Stimulated activated CD4-positive, alpha-beta T cell treated with anti-CD3 and anti-CD28 coated beads, Interleukin-15, amount 100 ng/mL, for 24 hours (primary cell): ENCODE results near the gene OPRM1.

Experiments used
- DNase-seq: peaks from one replicate; pipeline ENCODE4 v3.0.0-alpha.2; 2020

Gene OPRM1

DNA sequence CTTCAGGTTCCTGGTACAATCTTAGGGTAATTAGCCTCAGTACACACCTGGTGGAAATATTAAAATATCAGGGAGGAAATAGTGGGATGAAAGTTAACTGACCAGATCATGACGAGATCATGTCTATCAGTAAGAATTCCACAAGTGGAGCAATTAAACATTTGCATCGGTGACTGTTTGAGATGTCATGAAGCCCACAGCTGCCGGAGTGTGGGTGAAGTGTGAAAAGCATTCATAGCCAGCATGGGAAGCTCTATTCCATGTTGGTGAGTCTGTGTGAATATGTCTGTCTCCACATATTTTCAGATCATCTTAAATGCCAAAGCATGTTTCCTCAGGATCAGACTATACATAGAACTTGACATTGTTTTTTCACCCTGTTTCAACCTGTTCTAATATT, 174.7 kb downstream of the OPRM1 start:
- no peak for DNase-seq

DNA sequence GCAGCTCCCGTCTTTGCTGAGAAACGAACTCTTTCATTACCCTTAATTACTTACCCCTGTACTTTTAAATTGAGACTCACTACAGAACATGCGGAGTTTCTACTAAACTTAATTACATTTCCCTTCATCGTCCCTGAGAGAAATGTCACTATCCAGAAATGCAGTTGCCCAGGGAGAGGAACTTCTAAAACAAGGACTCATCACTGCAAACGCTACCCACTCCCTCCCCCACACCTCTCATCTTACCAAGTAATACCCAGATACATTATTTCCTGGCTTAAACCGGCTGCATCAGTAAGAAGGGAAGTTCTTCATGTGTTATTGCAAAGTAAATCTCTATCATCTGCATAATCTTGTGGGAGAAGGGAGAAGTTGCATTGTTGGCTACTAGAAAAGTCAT, 179.3 kb downstream of the OPRM1 start:
- peak; percentile 39 for DNase-seq

DNA sequence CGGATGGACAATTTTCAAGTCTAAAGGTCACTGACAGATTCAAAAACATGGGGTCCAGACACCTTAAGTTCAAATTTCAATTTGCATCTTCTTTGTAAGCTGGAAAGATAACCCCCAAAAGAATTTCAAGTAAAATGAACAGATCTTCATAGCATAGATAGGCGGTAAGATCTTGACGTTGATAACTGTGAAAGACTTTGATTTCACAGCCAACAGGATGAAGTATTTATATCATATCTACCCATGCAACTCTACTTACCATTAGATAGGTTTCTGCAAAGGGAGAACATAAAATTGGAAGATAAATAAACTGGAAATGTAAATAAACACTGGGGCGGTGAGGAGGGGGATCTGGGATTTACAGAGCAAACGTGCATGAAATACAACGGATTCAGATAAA, 179.7 kb downstream of the OPRM1 start:
- DNase-seq, result no peak

DNA sequence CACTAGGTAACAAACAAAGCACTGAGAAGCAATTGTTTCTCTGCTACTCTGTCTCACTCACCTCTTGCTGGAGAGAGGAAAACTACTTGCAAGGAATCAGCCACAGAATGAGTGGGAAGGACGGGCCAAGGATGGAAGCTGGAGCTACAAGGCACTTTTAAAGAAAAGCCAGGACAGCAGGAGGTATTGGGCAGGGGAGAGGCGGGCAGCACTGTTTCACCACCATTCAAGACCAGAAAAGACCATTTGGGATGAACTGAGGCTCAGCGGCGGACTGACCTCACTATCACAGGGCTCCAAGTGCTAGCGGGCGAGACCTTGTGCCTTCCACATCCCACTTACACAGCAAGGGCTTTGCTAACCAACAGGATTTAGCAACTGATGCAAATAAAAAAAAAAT, 180.2 kb downstream of the OPRM1 start:
- no peak for DNase-seq

DNA sequence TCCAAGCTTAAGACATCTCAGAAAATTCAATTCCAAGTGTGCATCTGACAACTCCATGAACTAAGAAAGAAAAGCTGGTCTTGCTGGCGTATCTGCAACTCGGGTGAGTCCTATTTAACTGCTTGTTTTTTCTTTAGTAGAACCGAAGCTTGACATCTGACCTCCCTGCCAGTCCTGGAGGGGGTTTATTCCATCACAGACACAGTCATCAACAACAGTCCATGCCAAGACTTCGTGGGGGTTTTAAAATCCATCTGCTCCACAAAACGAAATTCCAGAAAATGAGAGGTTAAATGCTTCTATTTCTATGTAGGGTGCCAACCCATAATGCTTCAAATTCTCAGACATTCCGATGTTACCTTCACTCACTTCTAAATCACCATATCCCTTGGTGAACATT, 183.7 kb downstream of the OPRM1 start:
- no peak for DNase-seq

DNA sequence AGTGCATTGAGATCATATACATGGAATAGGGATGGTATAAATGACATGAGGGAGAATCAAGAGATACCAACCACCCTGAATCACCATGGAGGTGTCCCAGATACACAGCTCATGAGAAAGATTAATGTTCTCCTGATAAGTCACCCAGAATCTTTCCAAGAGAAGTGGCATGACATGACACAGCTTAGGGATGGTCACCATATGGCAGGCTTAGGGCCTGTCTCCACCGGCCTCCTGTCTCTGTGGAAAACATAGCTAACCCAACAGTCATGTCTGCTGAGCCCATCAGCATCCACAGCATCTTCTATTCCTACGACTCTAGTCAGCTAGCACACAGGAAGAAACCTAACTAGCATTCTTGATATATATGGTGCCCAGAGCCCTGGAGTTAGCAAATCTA, 184.3 kb downstream of the OPRM1 start:
- DNase-seq, result no peak

DNA sequence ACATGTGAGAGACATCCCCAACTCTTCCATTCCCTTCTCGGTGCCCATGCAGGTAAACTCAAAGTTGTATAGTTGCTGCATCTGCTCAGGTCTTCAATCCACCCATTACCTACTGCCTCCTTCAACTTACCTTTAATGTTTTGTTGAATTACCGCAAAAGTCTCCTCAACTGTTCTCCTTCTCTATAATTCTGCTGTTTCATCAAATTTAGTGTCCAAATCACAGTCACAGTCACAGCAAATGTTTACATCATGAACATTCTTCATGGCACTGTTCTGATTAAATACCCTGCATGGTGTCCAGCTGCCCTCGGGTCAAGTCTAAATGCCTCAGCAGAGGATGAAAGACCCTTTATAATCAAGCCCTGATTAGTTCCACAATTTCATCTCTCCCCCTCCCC, 187.4 kb downstream of the OPRM1 start:
- no peak for DNase-seq

DNA sequence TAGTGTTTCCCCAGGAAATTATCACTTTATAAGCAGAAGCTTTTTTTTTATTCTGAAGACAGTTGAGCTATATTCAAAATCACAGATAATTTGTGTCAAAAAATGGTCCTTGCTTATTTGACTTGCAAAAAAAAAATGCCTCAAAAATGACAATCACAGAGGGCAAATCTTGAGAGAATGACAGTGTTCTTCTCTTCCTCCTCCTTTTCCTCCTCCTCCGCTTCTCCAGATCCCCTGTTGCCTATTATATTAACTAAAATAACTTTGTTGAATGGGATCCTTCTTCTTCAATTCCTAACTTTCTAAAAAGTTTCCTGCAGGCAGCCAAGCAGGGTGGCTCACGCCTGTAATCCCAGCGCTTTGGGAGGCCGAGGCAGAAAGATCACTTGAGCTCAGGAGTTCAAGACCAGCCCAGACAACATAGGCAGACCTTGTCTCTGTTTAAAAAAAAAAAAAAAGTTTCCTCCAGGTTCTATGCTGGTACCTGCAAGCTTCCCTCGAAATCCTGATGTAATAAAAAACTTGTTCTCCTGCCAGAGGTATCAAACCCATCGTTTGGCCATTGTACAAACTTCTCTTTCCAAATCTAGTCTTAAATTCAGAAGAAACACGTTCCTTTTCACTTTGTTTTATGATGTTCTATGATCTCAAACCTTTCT, 189.0 kb downstream of the OPRM1 start:
- DNase-seq, result no peak

DNA sequence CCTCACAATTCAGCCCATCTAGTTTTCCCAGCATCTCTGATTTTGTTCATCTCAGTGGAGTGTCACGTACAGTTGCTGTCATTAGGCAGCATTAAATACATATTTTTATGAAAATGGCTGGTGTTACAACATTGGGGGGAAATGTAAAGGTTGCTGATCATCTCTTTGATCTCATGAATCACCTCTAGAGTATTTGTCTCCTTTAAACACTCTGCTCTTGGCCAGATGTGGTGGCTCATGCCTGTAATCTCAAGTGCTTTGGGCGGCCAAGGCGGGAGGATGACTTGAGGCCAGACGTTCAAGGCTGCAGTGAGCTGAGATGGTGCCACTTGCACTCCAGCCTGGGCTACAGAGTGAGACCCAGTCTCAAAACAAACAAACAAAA, 189.5 kb downstream of the OPRM1 start:
- DNase-seq, result no peak

DNA sequence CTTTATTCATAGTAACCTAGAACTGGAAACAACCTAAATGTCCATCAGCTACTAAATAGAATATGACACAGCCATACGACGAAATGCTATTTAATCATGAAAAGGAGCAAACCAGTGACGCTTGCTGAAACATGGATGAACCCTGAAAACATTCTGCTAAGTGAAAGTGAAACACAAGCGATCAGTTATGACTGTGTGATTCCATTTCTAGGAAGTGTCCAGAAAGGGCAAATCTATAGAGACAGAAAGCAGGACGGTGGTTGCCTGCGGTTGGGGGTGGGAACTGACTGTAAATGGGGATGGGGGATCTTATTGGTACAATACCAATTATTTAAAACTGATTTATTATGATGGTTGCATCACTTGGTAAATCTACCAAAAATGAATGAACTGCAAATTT, 190.7 kb downstream of the OPRM1 start:
- DNase-seq, result peak; percentile 80

DNA sequence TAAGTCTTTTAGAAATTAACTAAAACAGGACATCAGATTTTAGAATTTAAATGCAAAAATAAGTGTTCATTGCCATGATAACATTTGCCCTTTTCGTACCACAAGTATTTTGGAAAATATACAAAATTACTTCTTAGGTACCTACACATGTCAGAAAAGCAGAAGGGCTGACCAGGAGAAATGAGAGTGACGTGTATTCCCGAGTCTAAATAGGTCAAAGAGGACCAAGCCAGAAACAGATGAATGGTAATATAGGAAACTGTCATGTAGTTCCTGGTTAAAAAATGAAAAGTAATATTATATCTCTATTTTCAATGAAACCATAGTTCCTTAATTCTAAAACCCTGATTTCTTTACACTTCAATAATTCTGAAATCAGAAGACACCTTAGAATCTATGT, 191.4 kb downstream of the OPRM1 start:
- no peak for DNase-seq

DNA sequence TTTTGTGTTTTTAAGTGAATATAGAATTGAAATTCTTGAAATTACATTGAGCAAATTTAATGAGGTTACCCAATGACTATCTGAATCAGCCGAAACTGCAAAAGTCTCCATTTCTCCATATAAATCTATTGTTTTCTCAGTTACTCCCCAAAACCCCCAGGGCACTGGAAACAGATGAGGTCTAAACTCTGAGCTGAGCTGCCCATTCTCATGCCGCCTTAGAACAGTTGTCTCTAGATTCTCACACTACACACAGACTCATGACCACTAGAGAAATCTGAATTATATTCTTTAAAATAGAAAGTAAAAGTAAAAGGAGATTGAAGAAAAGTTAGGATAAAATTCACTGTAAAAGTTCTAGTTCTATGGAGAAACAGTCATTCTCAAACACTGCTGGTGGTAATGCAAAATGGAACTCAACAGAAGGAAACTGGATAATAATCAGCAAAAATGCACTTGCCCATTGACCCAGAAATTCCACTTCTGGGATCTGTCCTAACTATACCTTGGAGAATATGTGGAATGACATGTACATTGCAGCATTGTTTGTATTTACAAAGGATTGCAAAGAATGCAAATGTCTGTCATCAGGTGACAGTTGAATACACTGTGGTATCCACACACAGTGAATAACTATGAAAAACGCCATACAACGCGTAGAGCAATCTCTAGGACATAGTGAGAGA, 192.0 kb downstream of the OPRM1 start:
- DNase-seq, result no peak

DNA sequence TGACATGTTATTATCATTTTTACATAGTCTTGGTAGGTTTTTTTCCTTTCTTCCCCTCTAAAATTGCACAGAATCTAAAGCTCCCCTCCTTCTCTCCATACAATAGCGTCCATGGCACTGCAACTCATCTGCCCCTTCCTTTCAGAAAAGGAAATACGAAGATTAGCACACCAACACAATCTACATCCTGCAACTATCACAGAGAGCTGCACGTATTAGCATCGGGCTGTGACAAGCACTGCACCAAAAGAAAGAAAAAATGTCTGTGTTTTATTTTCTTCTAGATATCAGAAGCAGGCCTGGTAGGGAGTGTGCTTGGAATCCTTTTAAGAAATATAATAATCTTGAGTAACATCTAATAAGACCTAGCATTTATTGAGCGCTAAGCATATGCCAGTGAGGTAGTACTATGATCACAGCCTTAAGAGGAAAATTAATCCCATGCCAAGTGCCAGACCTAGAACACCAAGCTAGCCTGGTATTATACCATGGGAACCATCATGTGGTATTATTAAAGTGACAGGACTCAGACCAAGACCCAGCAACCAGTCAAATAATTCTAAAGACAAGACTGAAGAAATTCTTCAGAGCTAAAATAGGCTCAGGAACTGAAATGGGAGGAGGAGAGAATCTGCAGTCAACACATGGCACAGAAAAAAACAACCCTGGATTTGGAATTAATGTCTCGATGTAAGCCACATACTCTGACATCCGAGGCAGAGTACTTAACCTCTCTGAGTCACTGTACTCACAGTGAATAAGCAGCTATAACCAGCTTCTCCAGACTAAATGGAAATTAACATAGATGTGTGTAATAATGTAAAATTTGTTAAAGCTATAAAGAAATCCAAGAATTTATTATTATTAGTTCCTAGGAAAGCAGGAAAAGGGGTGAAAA, 193.2 kb downstream of the OPRM1 start:
- DNase-seq, result no peak

DNA sequence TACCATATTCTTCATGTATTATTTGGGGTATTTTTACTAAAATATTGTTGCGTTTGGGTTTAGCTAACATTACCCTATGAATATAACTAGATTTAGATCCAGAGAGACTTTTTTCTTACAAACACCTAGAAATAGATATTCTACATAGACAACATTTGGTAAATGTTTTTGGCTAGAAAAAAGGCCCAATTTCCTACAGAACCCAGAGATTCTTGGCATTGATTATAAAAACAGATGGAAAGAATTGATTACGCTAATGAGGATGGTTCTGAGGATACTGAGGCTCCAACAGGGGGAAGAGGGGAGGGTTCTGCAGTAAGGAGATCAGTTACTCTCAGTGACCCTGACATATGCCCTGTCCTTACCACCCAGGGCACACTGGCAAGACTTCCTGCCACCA, 194.3 kb downstream of the OPRM1 start:
- no peak for DNase-seq

DNA sequence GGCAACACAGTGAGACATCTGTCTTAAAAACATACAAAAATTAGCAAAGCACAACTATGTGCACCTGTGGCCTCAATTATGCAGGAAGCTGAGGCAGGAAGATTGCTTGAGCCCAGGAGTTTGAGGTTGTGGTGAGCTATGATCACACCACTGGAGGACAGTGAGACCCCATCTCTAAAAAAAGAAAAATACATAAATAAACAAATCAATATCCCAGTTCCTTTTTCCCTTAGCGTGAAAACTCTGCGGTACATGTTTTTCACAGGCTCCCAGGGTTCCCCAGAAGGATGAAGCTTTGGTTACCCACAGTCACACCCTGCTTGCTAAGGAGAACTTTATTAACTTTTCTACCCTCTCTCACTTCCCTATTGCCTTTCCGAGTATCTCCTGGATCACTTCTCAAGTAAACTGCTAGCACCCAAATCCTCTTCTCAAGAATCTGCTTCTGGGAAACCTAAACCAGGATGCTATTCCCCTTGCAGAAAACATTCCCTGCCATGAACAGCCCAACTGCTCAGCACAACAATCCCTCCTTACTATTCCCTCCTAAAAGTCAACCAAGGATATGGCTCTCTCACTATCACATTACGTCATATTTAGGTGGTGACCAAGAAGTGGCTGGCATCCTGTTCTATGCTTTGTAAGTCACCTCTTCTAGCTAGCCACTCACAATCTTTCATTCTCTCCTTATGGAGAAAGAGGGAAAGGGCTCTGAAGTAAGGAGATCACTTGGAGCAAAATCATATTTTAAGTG, 195.2 kb downstream of the OPRM1 start:
- no peak for DNase-seq

DNA sequence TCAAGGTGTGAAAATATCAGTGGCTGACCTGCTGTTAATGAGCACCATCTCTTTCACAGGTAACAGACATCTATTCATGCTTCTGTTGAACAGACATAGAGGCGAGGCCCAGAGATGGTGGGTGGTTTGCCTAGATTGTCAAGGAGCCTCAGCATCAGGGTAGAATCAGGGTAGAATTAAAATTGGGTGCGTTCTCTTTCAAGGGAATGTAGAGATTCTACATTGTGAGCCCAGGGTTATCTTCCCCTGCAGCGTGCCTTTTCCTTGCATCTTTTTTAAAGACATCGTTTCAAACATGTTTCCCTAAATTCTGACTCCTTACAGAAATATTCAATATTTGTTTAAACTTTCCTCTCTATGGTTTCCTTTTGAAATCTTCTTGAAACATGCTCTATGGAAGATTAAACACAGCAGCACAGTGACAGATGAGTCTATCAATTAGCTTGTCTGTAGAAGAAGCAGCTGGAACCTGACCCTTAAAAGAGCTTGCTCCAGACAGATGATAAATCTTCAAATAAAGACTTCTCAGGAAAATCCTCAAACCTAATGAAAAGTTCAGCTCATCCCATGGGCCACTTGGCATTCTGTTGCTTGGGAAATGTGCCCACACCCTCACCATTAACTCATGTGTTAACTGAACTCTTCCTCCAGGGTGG, 197.7 kb downstream of the OPRM1 start:
- DNase-seq, result no peak

DNA sequence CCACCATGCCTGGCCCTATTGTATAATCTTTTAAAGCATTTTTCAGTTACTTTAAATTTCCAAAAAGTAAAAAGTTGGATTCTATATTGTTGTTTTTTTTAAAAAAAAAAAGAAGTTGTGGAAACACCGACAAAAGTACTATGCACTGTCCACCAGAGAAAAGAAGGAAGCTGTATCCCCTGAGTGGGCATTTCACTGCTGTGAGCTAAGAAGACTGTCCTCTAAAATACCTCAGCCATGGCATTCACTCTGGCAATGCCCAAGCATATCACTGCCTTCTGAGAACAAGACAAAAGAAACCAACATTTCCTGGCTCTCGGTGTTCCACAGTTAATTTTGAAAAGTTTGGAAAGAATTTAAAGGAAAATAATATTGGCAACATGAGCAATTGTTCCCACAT, 199.8 kb downstream of the OPRM1 start:
- DNase-seq, result no peak

DNA sequence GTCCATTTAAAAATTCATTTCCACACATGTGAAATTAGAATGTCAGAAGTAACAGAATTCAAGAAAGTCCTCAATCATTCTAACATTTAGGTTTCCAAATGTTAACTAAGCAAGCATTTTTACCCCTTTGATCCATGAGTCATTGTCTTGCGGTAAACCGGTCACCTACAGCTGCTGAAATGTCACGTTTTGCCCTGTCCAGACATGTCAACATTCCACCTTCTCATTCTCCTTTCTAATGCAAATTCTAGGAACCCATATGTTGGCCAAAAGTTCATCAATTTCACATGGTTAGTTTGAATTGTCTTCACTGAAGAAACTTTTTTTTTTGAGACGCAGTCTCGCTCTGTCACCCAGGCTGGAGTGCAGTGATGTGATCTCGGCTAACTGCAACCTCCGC, 200.4 kb downstream of the OPRM1 start:
- DNase-seq, result peak; percentile 47

DNA sequence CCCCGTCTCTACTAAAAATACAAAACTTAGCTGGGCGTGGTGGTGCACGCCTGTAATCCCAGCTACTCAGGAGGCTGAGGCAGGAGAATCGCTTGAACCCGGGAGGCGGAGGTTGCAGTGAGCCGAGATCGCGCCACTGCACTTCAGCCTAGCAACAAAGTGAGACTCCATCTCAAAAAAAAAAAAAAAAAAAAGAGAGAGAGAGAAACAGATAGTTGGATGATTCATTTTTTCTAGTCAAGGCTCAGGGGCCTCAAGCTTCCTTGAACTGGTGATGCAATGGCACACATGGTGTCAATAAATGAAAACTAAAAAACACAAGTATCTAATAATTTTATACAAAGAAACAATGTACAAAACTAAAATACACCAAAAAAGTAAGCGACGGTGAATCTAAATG, 202.0 kb downstream of the OPRM1 start:
- DNase-seq, result peak; percentile 33

DNA sequence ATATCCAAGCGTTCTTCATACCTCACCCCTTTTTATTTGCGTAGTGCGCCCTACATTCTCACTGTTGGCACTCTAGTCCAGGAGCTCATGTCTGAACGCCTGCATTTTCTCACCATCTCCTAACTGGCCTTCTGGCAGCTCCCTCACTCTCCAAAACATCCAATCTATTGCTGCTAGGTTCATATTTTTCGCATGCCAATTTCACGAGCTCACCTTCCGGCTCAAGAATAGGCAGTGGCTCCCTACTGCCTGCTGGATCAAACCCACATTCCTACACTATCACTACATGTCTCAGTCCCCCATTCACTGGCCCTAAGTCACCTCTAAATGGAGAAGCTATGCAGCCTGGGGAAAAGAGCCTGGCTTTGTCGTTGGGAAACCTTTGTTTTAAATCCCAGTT, 202.5 kb downstream of the OPRM1 start:
- no peak for DNase-seq

DNA sequence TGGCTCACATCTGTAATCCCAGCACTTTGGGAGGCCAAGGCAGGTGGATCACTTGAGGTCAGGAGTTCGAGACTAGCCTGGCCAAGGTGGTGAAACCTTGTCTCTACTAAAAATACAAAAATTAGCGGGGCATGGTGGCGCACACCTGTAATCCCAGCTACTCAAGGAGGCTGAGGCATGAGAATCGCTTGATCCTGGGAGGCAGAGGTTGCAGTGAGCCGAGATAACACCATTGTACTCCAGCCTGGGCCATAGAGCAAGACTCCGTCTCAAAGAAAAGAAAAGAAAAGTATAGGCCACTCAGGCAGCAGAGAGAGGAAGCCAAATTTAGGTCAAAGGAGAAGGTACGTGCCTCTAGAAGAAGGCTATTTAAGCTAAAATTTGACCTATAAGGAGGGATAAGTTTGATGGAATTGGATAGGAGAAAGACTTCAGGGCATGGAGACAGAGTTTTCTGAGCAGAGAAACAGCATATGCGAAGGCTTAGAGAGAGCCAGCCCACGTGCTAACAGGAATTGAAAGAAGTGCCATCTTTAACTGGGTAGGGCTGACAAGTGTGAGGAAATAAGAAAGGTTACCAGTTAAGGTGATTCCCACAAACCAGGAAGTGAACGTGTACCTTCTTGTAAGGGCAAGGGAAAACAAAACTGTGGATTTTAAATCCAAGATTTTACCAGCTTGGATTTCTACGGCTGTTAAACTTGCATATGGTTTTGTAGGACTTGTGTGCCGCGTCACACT, 203.7 kb downstream of the OPRM1 start:
- DNase-seq, result no peak
